CD4-positive, alpha-beta T cell (primary cell): ENCODE measurements around the gene ESR2. TPM values are rescaled to one million over a fixed set of nuclear protein-coding genes. Genes with fewer than 3 reads are reported as not detected.

ENCODE experiments used
- ATAC-seq: fragments of 200-7000 bp; cut with Tn5 transposase; one replicate; pipeline ENCODE4 v1.10.0; 2022; ENCODE audit warnings: mild to moderate bottlenecking; ENCODE audit not compliant: poor library complexity
- CTCF ChIA-PET: fragments of 350-600 bp; sonication (Branson Sonifier 250); formaldehyde crosslinking; loops from one replicate; lab custom pipeline; 2021; ENCODE audit warnings: antibody characterized with exemption, inconsistent platforms; lab: Charles Lee
- POLR2A ChIA-PET: fragments of 350-600 bp; sonication (Branson Sonifier 250); formaldehyde crosslinking; loops from one replicate; lab custom pipeline; 2021; ENCODE audit warnings: antibody characterized with exemption, inconsistent platforms; lab: Charles Lee
- DNase-seq, 14 experiments: peaks; one replicate each; pipeline ENCODE4 v3.0.0-alpha.2; 2013 to 2020; ENCODE audit warnings: mixed read lengths in 2 of 14
- H3K27ac ChIP-seq, 2 donors: one replicate each; pipeline versions ENCODE4 v1.5.1 to v1.7.0; 2013; ENCODE audit warnings: low read length in 2 of 2, low read depth in 1 of 2, mild to moderate bottlenecking in 1 of 2
- H3K27me3 ChIP-seq, 2 experiments: 1 replicate in 1 of 2; 2 replicates in 1 of 2; pipeline versions ENCODE4 v1.6.1 to v1.7.0; 2013; ENCODE audit warnings: low read length in 2 of 2, control low read depth in 1 of 2, mild to moderate bottlenecking in 1 of 2, moderate library complexity in 1 of 2; ENCODE audit not compliant: insufficient read depth in 2 of 2, control insufficient read depth in 1 of 2
- H3K36me3 ChIP-seq: one replicate; pipeline ENCODE4 v1.6.1; 2013; ENCODE audit warnings: low read length, control low read depth; ENCODE audit not compliant: insufficient read depth
- H3K4me1 ChIP-seq: one replicate; pipeline ENCODE4 v1.6.1; 2013; ENCODE audit warnings: low read length, control low read depth; ENCODE audit not compliant: insufficient read depth
- H3K4me3 ChIP-seq: one replicate; pipeline ENCODE4 v1.5.1; 2013; ENCODE audit warnings: mild to moderate bottlenecking, low read length, moderate library complexity
- H3K9me3 ChIP-seq, 2 experiments: 1 replicate in 1 of 2; 2 replicates in 1 of 2; pipeline versions ENCODE4 v1.6.1 to v1.7.0; 2013; ENCODE audit warnings: low read length in 2 of 2, mild to moderate bottlenecking in 2 of 2, control low read depth in 1 of 2, moderate library complexity in 1 of 2; ENCODE audit not compliant: control insufficient read depth in 1 of 2, insufficient read depth in 1 of 2
- H3K27ac Mint-ChIP-seq: one replicate; pipeline ENCODE4 v1.8.0; 2020; ENCODE audit warnings: mixed read lengths
- H3K27me3 Mint-ChIP-seq: one replicate; pipeline ENCODE4 v1.8.0; 2021; ENCODE audit warnings: mixed read lengths
- H3K36me3 Mint-ChIP-seq: one replicate; pipeline ENCODE4 v1.8.0; 2021; ENCODE audit warnings: low read depth, mixed read lengths
- H3K4me1 Mint-ChIP-seq: one replicate; pipeline ENCODE4 v1.8.0; 2021; ENCODE audit warnings: low read depth, mixed read lengths
- H3K4me3 Mint-ChIP-seq: one replicate; pipeline ENCODE4 v1.8.0; 2020; ENCODE audit warnings: mild to moderate bottlenecking, mixed read lengths
- H3K9me3 Mint-ChIP-seq: one replicate; pipeline ENCODE4 v1.8.0; 2020; ENCODE audit warnings: mixed read lengths
- intact Hi-C, 2 experiments: fragments of 100-400 bp; cut with DNase I in 1 of 2; cut with micrococcal nuclease in 1 of 2; formaldehyde crosslinking; loops; one replicate each; pipeline versions ENCODE4 v1.15.1 to v1.9.0; 2023 to 2025; cut with DNase I, micrococcal nuclease
- total RNA-seq, 174 experiments: library from RNA in 2 of 174; stranded (reverse) in 2 of 174; gene quantifications; one replicate each; pipeline ENCODE4 v1.2.3 and lab custom pipeline; 2021 to 2026
- TF ChIP-seq, protein P1 (sequence below): fragments of 200-600 bp; IDR thresholded peaks from one replicate; pipeline ENCODE4 v1.8.0; 2022; ENCODE audit warnings: antibody characterized with exemption, mild to moderate bottlenecking

ESR2 gene
- total RNA-seq, 2 experiments from 2014 or later = 0.08 TPM; not detected in 1

DNA sequence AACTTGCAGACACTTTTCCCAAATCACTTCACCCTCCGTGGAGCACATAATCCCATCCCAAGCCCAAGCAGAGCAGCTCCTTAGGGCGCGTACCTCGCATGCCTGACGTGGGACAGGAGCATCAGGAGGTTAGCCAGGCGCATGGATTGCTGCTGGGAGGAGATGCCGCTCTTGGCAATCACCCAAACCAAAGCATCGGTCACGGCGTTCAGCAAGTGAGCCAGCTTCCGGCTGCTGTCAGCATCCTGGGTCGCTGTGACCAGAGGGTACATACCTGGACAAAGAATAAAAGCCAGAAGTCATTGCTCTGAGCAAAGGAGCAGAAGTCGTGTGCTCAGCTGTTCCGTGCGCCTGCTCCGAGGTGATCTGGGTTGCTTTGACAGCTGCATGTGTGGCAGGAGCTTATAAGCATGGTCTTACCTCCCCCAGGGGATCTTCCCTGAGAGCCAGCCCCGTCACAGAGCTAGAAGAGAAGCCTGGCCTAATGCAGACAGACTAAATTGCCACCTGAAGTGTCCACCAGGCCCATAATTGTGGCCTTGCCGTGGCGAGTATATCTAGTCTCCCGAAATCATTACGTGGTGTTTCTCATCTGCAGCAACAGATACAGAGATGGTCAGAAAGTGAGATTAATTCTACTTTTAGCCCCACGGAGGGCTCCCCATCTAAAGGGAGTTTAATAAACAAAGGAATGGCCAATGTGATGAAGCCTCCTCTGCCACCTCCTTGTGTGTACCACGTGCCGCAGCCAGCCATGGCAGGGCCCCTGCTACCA is 59.1 kb downstream of the ESR2 start:
- H3K27ac ChIP-seq = no peak overlapping the region
- H3K9me3 ChIP-seq = no peaks in the 10 kb centered on the region
- ATAC-seq = no peak
- peaks cover 4% of the 10 kb centered on the region for H3K27me3 Mint-ChIP-seq
- TF ChIP-seq, protein P1, sequence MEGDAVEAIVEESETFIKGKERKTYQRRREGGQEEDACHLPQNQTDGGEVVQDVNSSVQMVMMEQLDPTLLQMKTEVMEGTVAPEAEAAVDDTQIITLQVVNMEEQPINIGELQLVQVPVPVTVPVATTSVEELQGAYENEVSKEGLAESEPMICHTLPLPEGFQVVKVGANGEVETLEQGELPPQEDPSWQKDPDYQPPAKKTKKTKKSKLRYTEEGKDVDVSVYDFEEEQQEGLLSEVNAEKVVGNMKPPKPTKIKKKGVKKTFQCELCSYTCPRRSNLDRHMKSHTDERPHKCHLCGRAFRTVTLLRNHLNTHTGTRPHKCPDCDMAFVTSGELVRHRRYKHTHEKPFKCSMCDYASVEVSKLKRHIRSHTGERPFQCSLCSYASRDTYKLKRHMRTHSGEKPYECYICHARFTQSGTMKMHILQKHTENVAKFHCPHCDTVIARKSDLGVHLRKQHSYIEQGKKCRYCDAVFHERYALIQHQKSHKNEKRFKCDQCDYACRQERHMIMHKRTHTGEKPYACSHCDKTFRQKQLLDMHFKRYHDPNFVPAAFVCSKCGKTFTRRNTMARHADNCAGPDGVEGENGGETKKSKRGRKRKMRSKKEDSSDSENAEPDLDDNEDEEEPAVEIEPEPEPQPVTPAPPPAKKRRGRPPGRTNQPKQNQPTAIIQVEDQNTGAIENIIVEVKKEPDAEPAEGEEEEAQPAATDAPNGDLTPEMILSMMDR = no peak
- no peaks in the 10 kb centered on the region for H3K36me3 Mint-ChIP-seq
- intact Hi-C loops = no loop called here
- no peaks in the 10 kb centered on the region for H3K9me3 Mint-ChIP-seq
- no peak overlapping the region for H3K27ac Mint-ChIP-seq
- peaks cover 20% of the 10 kb centered on the region for H3K36me3 ChIP-seq
- H3K27me3 ChIP-seq = no peaks in the 10 kb centered on the region
- H3K4me1 Mint-ChIP-seq = no peaks in the 10 kb centered on the region
- no peak overlapping the region for H3K4me3 ChIP-seq
- no peak overlapping the region for H3K4me3 Mint-ChIP-seq
- CTCF ChIA-PET = no interaction called here
- DNase-seq = no peak
- no peaks in the 10 kb centered on the region for H3K4me1 ChIP-seq
- POLR2A ChIA-PET = no interaction called here

DNA sequence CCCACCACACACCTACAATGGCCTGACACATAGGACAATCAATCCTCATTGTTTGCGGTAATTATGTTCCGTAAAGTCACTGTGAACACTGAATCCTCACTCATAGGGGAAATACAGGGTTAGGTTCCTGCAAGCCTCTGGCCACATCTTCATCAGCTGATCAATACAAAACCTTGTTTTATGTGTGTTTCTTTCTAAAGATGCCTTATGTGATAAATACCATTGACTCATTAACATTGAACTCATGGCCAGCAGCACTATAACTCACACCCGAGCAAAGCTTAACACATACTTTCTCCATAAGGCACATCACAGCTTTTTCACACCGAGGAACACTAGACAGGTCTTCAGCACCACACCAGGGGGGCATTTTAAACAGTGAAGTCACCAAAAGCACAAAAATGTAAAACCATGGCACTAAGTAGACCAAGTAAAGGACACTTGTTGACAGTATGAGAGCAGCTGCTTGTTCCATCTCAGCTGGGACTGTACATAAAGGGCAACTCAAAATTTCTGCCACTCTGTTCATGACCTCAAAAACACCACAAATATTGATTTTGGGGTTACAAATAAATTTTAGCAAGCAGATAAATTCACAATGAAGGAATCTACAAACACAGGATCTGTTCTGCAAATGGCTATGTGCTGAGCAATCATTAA is 60.5 kb downstream of the ESR2 start:
- no peak overlapping the region for H3K27ac ChIP-seq
- no peaks in the 10 kb centered on the region for H3K9me3 ChIP-seq
- TF ChIP-seq, protein P1 = no peak
- ATAC-seq = no peak
- Mint-ChIP-seq H3K4me3 (no peak overlapping the region), H3K36me3 (peaks cover 7% of the 10 kb centered on the region), H3K27me3 (no peaks in the 10 kb centered on the region), H3K27ac (no peak overlapping the region), H3K4me1 (no peaks in the 10 kb centered on the region), H3K9me3 (no peaks in the 10 kb centered on the region)
- peaks cover 28% of the 10 kb centered on the region for H3K36me3 ChIP-seq
- no peaks in the 10 kb centered on the region for H3K27me3 ChIP-seq
- intact Hi-C loops = no loop called here
- no peak overlapping the region for H3K4me3 ChIP-seq
- ChIA-PET POLR2A (no interaction called here), CTCF (interaction anchor here (0.6 kb wide), 1 partner anchor 453 kb away, joined by 3 read pairs; no protein-coding TSS in a partner anchor)
- DNase-seq = no peak
- no peaks in the 10 kb centered on the region for H3K4me1 ChIP-seq

DNA sequence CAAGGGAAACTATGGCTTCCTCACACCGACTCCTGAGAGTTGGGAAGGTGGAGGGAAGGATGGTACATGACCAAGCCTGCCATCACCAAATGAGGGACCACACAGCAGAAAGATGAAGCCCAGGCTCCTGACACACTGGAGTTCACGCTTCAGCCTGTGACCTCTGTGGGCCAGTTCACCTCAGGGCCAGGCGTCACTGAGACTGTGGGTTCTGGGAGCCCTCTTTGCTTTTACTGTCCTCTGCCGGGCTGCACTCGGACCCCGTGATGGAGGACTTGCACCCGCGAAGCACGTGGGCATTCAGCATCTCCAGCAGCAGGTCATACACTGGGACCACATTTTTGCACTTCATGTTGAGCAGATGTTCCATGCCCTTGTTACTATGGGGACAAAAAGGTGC is 61.2 kb downstream of the ESR2 start:
- no peaks in the 10 kb centered on the region for H3K27me3 ChIP-seq
- ATAC-seq = no peak
- no peak for DNase-seq
- no peak overlapping the region for H3K4me3 Mint-ChIP-seq
- H3K4me3 ChIP-seq = no peak overlapping the region
- intact Hi-C loops = no loop called here
- H3K27ac ChIP-seq = no peak overlapping the region
- POLR2A ChIA-PET = no interaction called here
- H3K36me3 Mint-ChIP-seq = peaks cover 14% of the 10 kb centered on the region
- H3K9me3 ChIP-seq = no peaks in the 10 kb centered on the region
- no peak overlapping the region for H3K27ac Mint-ChIP-seq
- TF ChIP-seq, protein P1 = no peak
- no peaks in the 10 kb centered on the region for H3K27me3 Mint-ChIP-seq
- CTCF ChIA-PET = interaction anchor here (0.6 kb wide), 1 partner anchor 452 kb away, joined by 3 read pairs; no protein-coding TSS in a partner anchor
- H3K4me1 Mint-ChIP-seq = no peaks in the 10 kb centered on the region
- H3K9me3 Mint-ChIP-seq = no peaks in the 10 kb centered on the region
- H3K36me3 ChIP-seq = peaks cover 35% of the 10 kb centered on the region
- H3K4me1 ChIP-seq = no peaks in the 10 kb centered on the region
